Measurements from ENCODE around the gene PRR12. TPM values are rescaled to one million over a fixed set of nuclear protein-coding genes. Genes with fewer than 3 reads are reported as not detected.

The PRR12 gene
- total and polyA plus RNA-seq, 9 donors = 2.8 to 44.1 (median 30.1) TPM

- DNase-seq = peak; percentile 99 to 100 (median 99)
- intact Hi-C loops (cut with DNase I) = loop anchor here in 1 of 4 donors (2.0 to 5.0 kb wide), 2 partner anchors 23 to 35 kb away; partner anchors contain the start of genes BCL2L12, IRF3 and PRMT1
- Histone ChIP-seq H3K27ac (peak within 1 kb of the TSS; percentile 98 to 100), H3K4me1 (ENCODE audit: insufficient read depth) (peaks cover 12% of the 10 kb centered on the region), H3K36me3 (no peaks in the 10 kb centered on the region), H3K4me3 (peak within 1 kb of the TSS; percentile 93), H3K9me3 (no peaks in the 10 kb centered on the region), H3K27me3 (no peaks in the 10 kb centered on the region)
- TF ChIP-seq POLR2A (IDR thresholded peaks at IDR 0.05) (peak; percentile 93), EP300 (IDR thresholded peaks at IDR 0.05) (peak; percentile 98), CTCF (IDR thresholded peaks at IDR 0.05) (no peak)
- WGBS, 3 donors = 0 to 1% (median 1%) methylated on average over 50 to 87 of the region's 87 CpGs
Observed at GRCh38 chr19:49641688-49642491, 50.9 kb downstream of the PRR12 start, which contains the start of gene SCAF1. SCAF1 (plus strand) TSS chr19:49642209; CDS start chr19:49645027, 2,818 bp downstream.

- DNase-seq = peak in 1 of 5 donors; percentile 52
- peaks cover 12% of the 10 kb centered on the region for H3K4me1 ChIP-seq (ENCODE audit: insufficient read depth)
- TF ChIP-seq POLR2A (IDR thresholded peaks at IDR 0.05) = no peak
- TF ChIP-seq CTCF (IDR thresholded peaks at IDR 0.05) = no peak
- TF ChIP-seq EP300 (IDR thresholded peaks at IDR 0.05) = no peak
- peak overlapping the region; percentile 90 to 98 for H3K27ac ChIP-seq
- H3K36me3 ChIP-seq = no peaks in the 10 kb centered on the region
- peak overlapping the region; percentile 93 for H3K4me3 ChIP-seq
- H3K27me3 ChIP-seq = no peaks in the 10 kb centered on the region
- H3K9me3 ChIP-seq = no peaks in the 10 kb centered on the region
- intact Hi-C loops (cut with DNase I) = loop anchor here in 1 of 4 donors (2.0 to 5.0 kb wide), 2 partner anchors 22 to 35 kb away; partner anchors contain the start of genes BCL2L12, IRF3 and PRMT1
- 1 to 4% (median 3%) methylated on average over 5 of the region's 5 CpGs for WGBS, 3 donors
Observed at GRCh38 chr19:49642492-49643035, 51.6 kb downstream of the PRR12 start.

GRCh38 chr19:49643466-49643865, 52.5 kb downstream of the PRR12 start:
- Histone ChIP-seq H3K36me3 (no peaks in the 10 kb centered on the region), H3K9me3 (no peaks in the 10 kb centered on the region), H3K27ac (no peak overlapping the region), H3K4me3 (no peak overlapping the region), H3K4me1 (ENCODE audit: insufficient read depth) (peaks cover 7% of the 10 kb centered on the region), H3K27me3 (no peaks in the 10 kb centered on the region)
- DNase-seq = no peak
- 68 to 80% (median 72%) methylated on average over 2 of the region's 2 CpGs for WGBS, 3 donors
- intact Hi-C loops (cut with DNase I) = loop anchor here in 1 of 4 donors (2.0 to 5.0 kb wide), 2 partner anchors 21 to 34 kb away; partner anchors contain the start of genes BCL2L12, IRF3 and PRMT1
- TF ChIP-seq CTCF (IDR thresholded peaks at IDR 0.05) = no peak
- TF ChIP-seq POLR2A (IDR thresholded peaks at IDR 0.05) = no peak
- TF ChIP-seq EP300 (IDR thresholded peaks at IDR 0.05) = no peak

GRCh38 chr19:49645592-49645991, 54.6 kb downstream of the PRR12 start:
- Histone ChIP-seq H3K4me3 (no peak overlapping the region), H3K36me3 (no peaks in the 10 kb centered on the region), H3K4me1 (ENCODE audit: insufficient read depth) (peaks cover 5% of the 10 kb centered on the region), H3K27ac (no peak overlapping the region), H3K9me3 (no peaks in the 10 kb centered on the region), H3K27me3 (no peaks in the 10 kb centered on the region)
- intact Hi-C loops (cut with DNase I) = no loop called here
- no peak for DNase-seq
- TF ChIP-seq POLR2A (IDR thresholded peaks at IDR 0.05) (no peak), CTCF (IDR thresholded peaks at IDR 0.05) (no peak), EP300 (IDR thresholded peaks at IDR 0.05) (no peak)
- 86 to 89% (median 87%) methylated on average over 11 of the region's 11 CpGs for WGBS, 3 donors
